Aorta (tissue), 5 donors: Measurements from ENCODE around the gene DNA2. TPM values are rescaled to one million over a fixed set of nuclear protein-coding genes. Genes with fewer than 3 reads are reported as not detected.
A peak's percentile ranks its signal among the peaks of the same experiment; 100 is the strongest.

Source experiments
- ATAC-seq: fragments of 200-7000 bp; cut with Tn5 transposase; one replicate; pipeline ENCODE4 v1.9.1; 2022; ENCODE audit warnings: moderate library complexity; ENCODE audit not compliant: low FRiP score
- DNase-seq, 2 donors: peaks; one replicate each; pipeline ENCODE4 v3.0.0-alpha.2; 2020
- H3K27ac ChIP-seq, 2 donors: one replicate each; pipeline ENCODE4 v1.5.1; 2013; ENCODE audit warnings: low read length in 2 of 2, mild to moderate bottlenecking in 2 of 2, moderate library complexity in 2 of 2, control low read depth in 1 of 2, inconsistent platforms in 1 of 2, low read depth in 1 of 2
- H3K27me3 ChIP-seq, 2 donors: one replicate each; pipeline ENCODE4 v1.6.1; 2013; ENCODE audit warnings: control low read depth in 1 of 2, low read length in 1 of 2, mild to moderate bottlenecking in 1 of 2, moderate library complexity in 1 of 2; ENCODE audit not compliant: insufficient read depth in 2 of 2, control insufficient read depth in 1 of 2
- H3K36me3 ChIP-seq, 2 donors: one replicate each; pipeline ENCODE4 v1.6.1; 2013; ENCODE audit warnings: control low read depth in 1 of 2, low read length in 1 of 2, mild to moderate bottlenecking in 1 of 2; ENCODE audit not compliant: insufficient read depth in 2 of 2, control insufficient read depth in 1 of 2
- H3K4me1 ChIP-seq, 2 donors: one replicate each; pipeline ENCODE4 v1.6.1; 2013; ENCODE audit warnings: low read length in 2 of 2, control low read depth in 1 of 2, mild to moderate bottlenecking in 1 of 2, moderate library complexity in 1 of 2; ENCODE audit not compliant: insufficient read depth in 2 of 2, control insufficient read depth in 1 of 2
- H3K4me3 ChIP-seq, 2 donors: one replicate each; pipeline ENCODE4 v1.5.1; 2013; ENCODE audit warnings: low read length in 2 of 2, control low read depth in 1 of 2, mild to moderate bottlenecking in 1 of 2
- H3K9me3 ChIP-seq: one replicate; pipeline ENCODE4 v1.6.1; 2013; ENCODE audit warnings: mild to moderate bottlenecking, low read length; ENCODE audit not compliant: control insufficient read depth
- WGBS, 2 donors: extraction: QIAGEN DNeasy Blood & Tissue Kit; methylation state at CpG; one replicate each; pipeline ENCODE4 v1.1.7; 2013; 5-methylcytosine and 5-hydroxymethylcytosine counted together
- intact Hi-C, 2 donors: fragments of 100-400 bp; cut with DNase I; formaldehyde crosslinking; loops; one replicate each; pipeline versions ENCODE4 v1.14.2 to v1.15.0; 2022
- polyA plus RNA-seq, 2 donors: library from polyadenylated mRNA; stranded (reverse); fragments of 200-250 nt; gene quantifications; one replicate each; pipeline ENCODE4 v1.2.3, GENCODE V29; 2013
- total RNA-seq, 2 donors: library from RNA; stranded (reverse); fragmentation: NEBNext Ultra II Directional; extraction: Animal tissue kit (Norgen Biotek cat#: 25700); gene quantifications; one replicate each; pipeline ENCODE4 v1.2.1, GENCODE V29; 2021
- donor health status: healthy with polysubstance abuse.
- donor health status: Bipolar disorder and iron deficiency.
- donor health status: DM: no; HTN: no; CAD: no.
- donor health status: DM: no; HTN: no; CAD: no.
- donor health status: DM: yes; HTN: yes; CAD: no.

Gene DNA2
- total and polyA plus RNA-seq, 4 donors: 0.64 to 5.9 (median 3.2) TPM

DNA sequence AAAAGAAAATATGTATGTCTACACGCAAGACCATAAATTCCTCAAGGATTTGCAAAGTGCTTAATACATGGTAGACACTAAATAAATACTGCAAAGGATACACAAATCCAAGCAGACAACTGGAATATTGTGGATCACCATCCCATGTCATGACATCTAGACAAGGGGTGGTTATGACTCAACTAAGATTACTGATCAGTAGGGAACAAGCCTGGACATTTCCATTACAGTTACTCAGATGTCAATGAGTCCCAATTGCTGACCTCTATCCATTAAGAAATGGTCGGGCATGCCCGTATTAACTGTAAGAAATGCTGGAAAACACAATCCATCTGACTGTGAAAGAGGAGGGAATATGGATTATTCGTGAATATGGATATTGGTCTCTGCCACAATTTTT, 37.1 kb downstream of the DNA2 start:
- Histone ChIP-seq H3K27me3 (no peaks in the 10 kb centered on the region), H3K4me1 (no peaks in the 10 kb centered on the region), H3K27ac (no peak overlapping the region), H3K36me3 (no peaks in the 10 kb centered on the region), H3K9me3 (no peaks in the 10 kb centered on the region), H3K4me3 (no peak overlapping the region)
- ATAC-seq: no peak
- 94 to 95% methylated on average over 4 of the region's 4 CpGs for WGBS, 2 donors
- no peak for DNase-seq
- intact Hi-C loops: no loop called here

DNA sequence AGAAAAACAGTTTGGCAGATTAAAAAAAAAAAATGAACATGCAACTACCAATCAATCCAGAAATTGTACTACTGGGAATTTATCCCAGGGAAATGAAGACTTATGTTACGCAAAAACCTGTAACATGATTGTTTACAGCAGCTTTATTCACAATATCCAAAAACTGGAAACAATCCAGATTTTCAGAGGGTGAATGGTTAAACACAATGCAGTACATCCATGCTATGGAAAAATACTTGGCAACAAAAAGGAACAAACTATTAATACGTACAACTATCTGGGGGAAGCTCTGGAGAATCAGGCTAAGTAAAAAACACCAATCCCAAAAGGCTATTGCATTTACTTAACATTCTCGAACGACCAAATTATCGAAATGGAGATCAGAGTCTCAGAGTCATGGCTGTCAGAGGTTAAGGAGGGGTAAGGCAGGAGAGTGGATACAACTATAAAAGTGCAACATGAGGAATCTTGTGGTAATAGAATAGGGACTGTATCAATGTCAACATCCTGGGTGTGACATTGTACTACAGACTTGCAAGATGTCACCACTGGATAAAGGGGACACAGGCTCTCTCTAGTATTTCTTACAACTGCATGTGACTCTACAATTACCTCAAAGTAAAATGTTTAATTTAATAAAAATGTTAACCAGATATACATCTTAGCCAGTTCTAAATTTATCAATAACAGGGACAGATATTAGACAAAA, 43.2 kb downstream of the DNA2 start:
- Histone ChIP-seq H3K9me3 (no peaks in the 10 kb centered on the region), H3K27me3 (no peaks in the 10 kb centered on the region), H3K4me1 (no peaks in the 10 kb centered on the region), H3K36me3 (no peaks in the 10 kb centered on the region), H3K4me3 (no peak overlapping the region), H3K27ac (no peak overlapping the region)
- intact Hi-C loops: no loop called here
- 90% methylated on average over 5 of the region's 5 CpGs for WGBS, 2 donors
- ATAC-seq: no peak
- DNase-seq: no peak

DNA sequence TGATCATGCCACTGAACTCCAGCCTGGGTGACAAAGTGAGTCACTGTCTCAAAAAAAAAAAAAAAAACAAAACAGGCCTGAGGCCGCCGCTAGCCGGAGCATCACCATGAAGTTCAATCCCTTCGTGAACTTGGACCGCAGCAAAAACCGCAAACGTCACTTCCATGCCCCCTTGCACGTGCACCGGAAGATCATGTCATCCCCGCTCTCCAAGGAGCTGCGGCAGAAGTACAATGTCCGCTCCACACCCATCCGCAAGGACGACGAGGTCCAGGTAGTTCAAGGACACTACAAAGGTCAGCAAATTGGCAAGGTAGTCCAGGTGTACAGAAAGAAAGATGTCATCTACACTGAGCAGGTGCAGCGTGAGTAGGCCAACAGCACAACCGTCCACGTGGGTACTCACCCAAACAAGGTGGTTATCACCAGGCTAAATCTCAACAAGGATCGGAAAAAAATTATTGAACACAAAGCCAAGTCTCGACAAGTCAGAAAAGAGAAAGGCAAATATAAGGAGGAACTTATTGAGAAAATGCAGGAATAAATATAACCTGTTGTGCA, 47.2 kb downstream of the DNA2 start:
- intact Hi-C loops: no loop called here
- no peaks in the 10 kb centered on the region for H3K36me3 ChIP-seq
- H3K4me3 ChIP-seq: no peak overlapping the region
- no peaks in the 10 kb centered on the region for H3K27me3 ChIP-seq
- H3K9me3 ChIP-seq: no peaks in the 10 kb centered on the region
- DNase-seq (no peak), ATAC-seq (no peak)
- no peak overlapping the region for H3K27ac ChIP-seq
- 92 to 98% methylated on average over 20 of the region's 20 CpGs for WGBS, 2 donors
- no peaks in the 10 kb centered on the region for H3K4me1 ChIP-seq

DNA sequence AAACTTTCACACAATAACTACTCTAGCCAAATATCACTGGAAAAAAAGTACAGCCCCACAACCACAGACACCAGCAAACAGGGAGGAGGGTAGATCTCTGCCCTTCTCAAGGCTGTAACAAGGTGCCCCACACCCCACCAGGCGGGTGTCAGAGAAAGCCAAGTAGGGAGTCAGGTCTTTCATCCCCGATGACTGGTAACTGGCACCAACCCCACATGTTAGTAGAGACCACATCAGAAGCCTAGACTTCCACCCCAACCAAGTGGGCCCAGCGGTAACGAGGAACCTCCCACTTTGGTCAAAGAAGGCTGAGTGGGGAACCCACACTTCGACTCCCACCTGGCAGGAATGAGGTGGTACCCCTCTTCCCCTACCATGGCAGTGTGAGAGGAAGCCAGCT, 48.3 kb downstream of the DNA2 start:
- H3K27me3 ChIP-seq: no peaks in the 10 kb centered on the region
- no peak overlapping the region for H3K27ac ChIP-seq
- no peaks in the 10 kb centered on the region for H3K4me1 ChIP-seq
- DNase-seq (no peak), ATAC-seq (no peak)
- H3K4me3 ChIP-seq: no peak overlapping the region
- no peaks in the 10 kb centered on the region for H3K36me3 ChIP-seq
- no peaks in the 10 kb centered on the region for H3K9me3 ChIP-seq
- intact Hi-C loops: no loop called here
- 91 to 95% methylated on average over 5 of the region's 5 CpGs for WGBS, 2 donors

DNA sequence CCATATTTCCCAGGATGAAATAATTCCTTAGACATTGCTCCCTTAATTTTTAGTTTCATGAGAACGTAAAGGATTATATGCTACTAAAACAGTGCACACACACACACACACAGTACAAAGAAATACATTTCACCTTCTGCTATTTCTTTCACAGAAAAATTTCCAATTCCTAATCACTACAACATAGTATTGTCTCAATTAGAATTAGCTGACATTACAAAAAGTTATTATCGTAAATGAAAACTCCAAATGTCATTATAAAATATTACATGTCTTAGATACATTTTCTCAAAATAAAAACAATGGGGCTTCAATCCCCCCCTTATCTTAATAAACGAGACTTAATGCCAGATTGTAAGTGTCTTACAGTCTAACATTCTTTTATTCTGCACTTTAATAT, 52.4 kb downstream of the DNA2 start:
- Histone ChIP-seq H3K27ac (no peak overlapping the region), H3K9me3 (no peaks in the 10 kb centered on the region), H3K27me3 (no peaks in the 10 kb centered on the region), H3K36me3 (no peaks in the 10 kb centered on the region), H3K4me3 (no peak overlapping the region), H3K4me1 (no peaks in the 10 kb centered on the region)
- no peak for ATAC-seq
- WGBS, 2 donors: 89% methylated on average over 3 of the region's 3 CpGs
- DNase-seq: no peak
- intact Hi-C loops: no loop called here

DNA sequence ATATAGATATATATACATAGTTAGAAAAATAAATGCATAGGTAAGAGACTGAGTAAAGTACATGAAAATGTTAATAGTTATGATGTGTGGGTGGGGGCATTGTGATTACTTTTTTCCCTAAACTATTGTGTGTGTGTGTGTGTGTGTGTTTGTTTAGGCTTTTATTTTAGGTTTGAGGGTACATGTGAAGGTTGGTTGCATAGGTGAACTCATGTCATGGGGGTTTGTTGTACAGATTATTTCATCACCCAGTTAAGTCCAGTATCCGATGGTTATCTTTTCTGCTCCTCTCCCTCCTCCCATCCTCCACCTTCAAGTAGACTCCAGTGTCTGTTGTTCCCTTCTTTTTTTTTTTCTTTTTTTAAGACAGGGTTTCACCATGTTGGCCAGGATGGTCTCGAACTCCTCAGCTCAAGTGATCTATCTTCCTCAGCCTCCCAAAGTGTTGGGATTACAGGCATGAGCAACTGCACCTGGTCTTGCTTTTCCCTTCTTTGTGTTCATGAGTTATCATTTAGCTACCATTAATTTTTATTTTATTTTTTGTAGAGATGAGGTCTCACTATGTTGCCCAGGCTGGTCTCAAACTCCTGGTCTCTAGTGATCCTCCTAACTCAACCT, 62.8 kb downstream of the DNA2 start:
- H3K27me3 ChIP-seq: no peaks in the 10 kb centered on the region
- WGBS, 2 donors: 89 to 92% methylated on average over 2 of the region's 2 CpGs
- intact Hi-C loops: loop anchor here in 1 of 2 donors (10.0 kb wide), 1 partner anchor 316 kb away; the partner anchor contains the start of gene CCAR1
- ATAC-seq (no peak), DNase-seq (no peak)
- no peak overlapping the region for H3K27ac ChIP-seq
- H3K4me1 ChIP-seq: no peaks in the 10 kb centered on the region
- no peaks in the 10 kb centered on the region for H3K36me3 ChIP-seq
- H3K4me3 ChIP-seq: no peak overlapping the region
- no peaks in the 10 kb centered on the region for H3K9me3 ChIP-seq

DNA sequence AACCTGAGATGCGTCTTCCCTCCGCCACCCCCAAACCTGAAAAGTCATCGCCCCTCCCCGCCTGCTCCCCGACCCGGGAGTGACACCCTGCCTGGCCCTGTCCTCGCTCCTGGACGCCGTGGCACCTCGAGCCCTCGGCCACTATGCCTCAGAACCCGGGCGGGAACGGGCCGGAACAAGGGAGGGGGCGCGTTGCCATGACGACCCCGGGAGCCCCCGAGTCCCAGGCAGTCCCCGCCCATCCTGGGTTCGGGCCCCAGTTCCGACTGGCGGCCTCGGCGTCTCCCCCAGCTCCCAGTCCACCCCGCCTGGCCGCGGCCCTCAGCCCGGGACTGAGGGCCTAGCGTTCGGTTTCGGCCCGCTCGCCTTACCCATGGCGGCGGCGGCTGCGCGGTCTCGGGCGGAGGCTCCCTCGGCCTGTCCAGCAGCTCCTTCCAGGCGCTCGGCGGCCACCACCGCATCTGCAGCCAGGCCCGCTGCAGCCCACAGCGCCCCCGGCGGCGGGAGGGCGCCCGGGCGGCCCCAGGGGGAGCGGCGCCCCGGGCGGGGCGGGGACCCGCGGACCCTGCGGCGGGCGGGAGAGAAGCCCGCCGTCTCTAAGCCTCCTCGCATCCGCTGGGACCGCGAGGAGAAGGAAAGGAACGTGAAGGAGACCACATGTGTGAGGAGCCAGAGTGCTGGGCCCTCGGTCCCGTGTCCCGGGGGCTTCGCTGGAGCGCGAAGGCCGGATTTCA, 64.8 kb downstream of the DNA2 start, which contains the start of gene RUFY2:
Gene RUFY2, minus strand, starts transcription at position 463 of the 734 bp plus-strand sequence. Its CDS starts 88 bp downstream, at position 375.
- Histone ChIP-seq H3K9me3 (no peaks in the 10 kb centered on the region), H3K36me3 (no peaks in the 10 kb centered on the region), H3K4me1 (no peaks in the 10 kb centered on the region), H3K27ac (peak within 1 kb of the TSS; percentile 53 to 87), H3K4me3 (peak within 1 kb of the TSS; percentile 96), H3K27me3 (no peaks in the 10 kb centered on the region)
- DNase-seq: peak; percentile 86 to 93
- intact Hi-C loops: loop anchor here in 1 of 2 donors (2.0 to 10.0 kb wide), 2 partner anchors 120 to 318 kb away; partner anchors contain the start of genes CCAR1 and SLC25A16
- peak; percentile 98 for ATAC-seq
- WGBS, 2 donors: 0 to 1% methylated on average over 61 to 79 of the region's 79 CpGs

DNA sequence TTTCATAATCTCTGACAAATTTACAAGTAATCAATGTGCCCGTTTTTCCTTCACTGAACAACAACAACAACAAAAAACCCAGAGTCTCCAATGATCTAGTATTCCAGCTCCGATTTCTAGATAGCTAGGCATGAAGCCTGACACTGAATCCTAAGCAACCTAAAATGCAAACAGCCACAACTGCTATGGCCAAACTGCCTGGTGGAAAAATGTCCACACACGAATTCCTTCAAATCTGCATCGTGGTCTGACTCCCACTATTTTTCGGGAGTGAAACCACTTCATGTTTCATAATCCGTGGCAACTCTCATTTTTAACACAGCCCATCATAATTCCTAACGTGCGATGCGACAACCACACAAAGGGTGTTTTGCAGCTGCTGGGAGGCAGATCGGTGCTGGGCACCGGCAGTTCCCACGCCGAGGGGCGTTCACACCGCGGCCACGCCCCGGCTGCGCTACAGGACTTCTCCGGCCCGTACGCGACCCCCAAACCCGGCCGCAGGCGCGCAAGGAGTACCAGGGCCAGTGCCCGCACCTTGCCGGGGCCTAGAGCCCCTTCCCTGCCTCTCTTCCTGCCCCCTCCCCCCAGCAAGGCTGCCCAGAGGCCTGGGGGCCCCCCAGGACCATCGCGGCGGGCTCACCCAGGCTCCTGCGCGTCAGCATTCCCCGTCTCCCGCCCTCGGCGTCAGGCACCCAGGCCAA, 65.5 kb downstream of the DNA2 start:
- intact Hi-C loops: loop anchor here in 1 of 2 donors (2.0 to 10.0 kb wide), 2 partner anchors 121 to 319 kb away; partner anchors contain the start of genes CCAR1 and SLC25A16
- Histone ChIP-seq H3K4me3 (peak overlapping the region; percentile 96), H3K27ac (peak overlapping the region in 1 of 2 donors; percentile 84), H3K36me3 (no peaks in the 10 kb centered on the region), H3K9me3 (no peaks in the 10 kb centered on the region), H3K4me1 (no peaks in the 10 kb centered on the region), H3K27me3 (no peaks in the 10 kb centered on the region)
- DNase-seq (peak; percentile 72 to 87), ATAC-seq (peak; percentile 78)
- 0% methylated on average over 22 to 38 of the region's 38 CpGs for WGBS, 2 donors
